WTC11 (cell line): Measurements from ENCODE around the gene MAMSTR. TPM values are rescaled to one million over a fixed set of nuclear protein-coding genes. Genes with fewer than 3 reads are reported as not detected.

Experiments
- ATAC-seq: fragments of 200-7000 bp; cut with Tn5 transposase; 2 replicates; pipeline ENCODE4 v1.10.0; 2021; ENCODE audit warnings: mild to moderate bottlenecking, moderate library complexity
- CTCF ChIA-PET: fragments of 300-600 bp; sonication (Branson Sonifier 250); formaldehyde crosslinking; loops from one replicate; lab custom pipeline; 2021; ENCODE audit warnings: antibody characterized with exemption; lab: Charles Lee
- POLR2A ChIA-PET: fragments of 350-600 bp; sonication (Branson Sonifier 250); formaldehyde crosslinking; loops from one replicate; lab custom pipeline; 2021; ENCODE audit warnings: antibody characterized with exemption; lab: Charles Lee
- DNase-seq: peaks from one replicate; pipeline ENCODE4 v3.0.0; 2021; ENCODE audit warnings: low spot score
- H3K27ac Mint-ChIP-seq: 2 replicates; pipeline ENCODE4 v1.8.0; 2021; ENCODE audit warnings: mixed read lengths
- H3K27me3 Mint-ChIP-seq: 2 replicates; pipeline ENCODE4 v1.8.0; 2021; ENCODE audit warnings: low read depth, mild to moderate bottlenecking, moderate library complexity, mixed read lengths
- H3K36me3 Mint-ChIP-seq: 2 replicates; pipeline ENCODE4 v1.8.0; 2021; ENCODE audit warnings: mixed read lengths
- H3K4me1 Mint-ChIP-seq: 2 replicates; pipeline ENCODE4 v1.8.0; 2022; ENCODE audit warnings: mixed read lengths
- H3K4me3 Mint-ChIP-seq: 2 replicates; pipeline ENCODE4 v1.8.0; 2021; ENCODE audit warnings: mild to moderate bottlenecking, moderate library complexity, mixed read lengths
- H3K9me3 Mint-ChIP-seq: 2 replicates; pipeline ENCODE4 v1.8.0; 2021; ENCODE audit warnings: mixed read lengths
- ARID4B ChIP-seq: sonication (generic); formaldehyde crosslinking; IDR thresholded peaks from 2 replicates; pipeline ENCODE4 v1.8.0; 2023; ENCODE audit warnings: missing genetic modification reagents, mild to moderate bottlenecking, borderline replicate concordance
- ATF3 ChIP-seq: sonication (generic); formaldehyde crosslinking; conservative IDR thresholded peaks from 2 replicates; pipeline ENCODE4 v1.8.1; 2022; ENCODE audit warnings: mild to moderate bottlenecking, missing genetic modification reagents
- ATF6 ChIP-seq: sonication (generic); formaldehyde crosslinking; IDR thresholded peaks from 2 replicates; pipeline ENCODE4 v1.8.1; 2023; ENCODE audit warnings: mild to moderate bottlenecking, missing genetic modification reagents
- ERG ChIP-seq: fragments of 250-450 bp; sonication (Bioruptor Pico); IDR thresholded peaks from 2 replicates; pipeline ENCODE4 v1.8.0; 2021; ENCODE audit warnings: mild to moderate bottlenecking
- ESRRA ChIP-seq: sonication (generic); formaldehyde crosslinking; IDR thresholded peaks from 2 replicates; pipeline ENCODE4 v1.8.1; 2022; ENCODE audit warnings: mild to moderate bottlenecking, missing genetic modification reagents, borderline replicate concordance
- GABPB1 ChIP-seq: sonication (generic); formaldehyde crosslinking; IDR thresholded peaks from 2 replicates; pipeline ENCODE4 v1.8.1; 2023; ENCODE audit warnings: mild to moderate bottlenecking, missing genetic modification reagents
- HMGXB4 ChIP-seq: sonication (generic); formaldehyde crosslinking; IDR thresholded peaks from 2 replicates; pipeline ENCODE4 v1.8.1; 2023; ENCODE audit warnings: mild to moderate bottlenecking, moderate library complexity, missing genetic modification reagents
- MAX ChIP-seq: sonication (generic); formaldehyde crosslinking; IDR thresholded peaks from 2 replicates; pipeline ENCODE4 v1.8.0; 2022; ENCODE audit warnings: mild to moderate bottlenecking, missing genetic modification reagents
- NFATC4 ChIP-seq: fragments of 250-450 bp; sonication (Bioruptor Pico); IDR thresholded peaks from 2 replicates; pipeline ENCODE4 v1.9.0; 2021; ENCODE audit warnings: mild to moderate bottlenecking
- NFYB ChIP-seq: sonication (generic); formaldehyde crosslinking; conservative IDR thresholded peaks from 2 replicates; pipeline ENCODE4 v1.8.0; 2022; ENCODE audit warnings: low read depth, missing genetic modification reagents
- PRRX2 ChIP-seq: fragments of 250-450 bp; sonication (Bioruptor Pico); IDR thresholded peaks from 2 replicates; pipeline ENCODE4 v1.8.0; 2021; ENCODE audit warnings: mild to moderate bottlenecking
- RORB ChIP-seq: fragments of 250-450 bp; sonication (Bioruptor Pico); IDR thresholded peaks from 2 replicates; pipeline ENCODE4 v1.9.0; 2021; ENCODE audit warnings: mild to moderate bottlenecking
- SMAD3 ChIP-seq: sonication (generic); formaldehyde crosslinking; IDR thresholded peaks from 2 replicates; pipeline ENCODE4 v1.8.0; 2022; ENCODE audit warnings: missing genetic modification reagents, mild to moderate bottlenecking, borderline replicate concordance
- SP1 ChIP-seq: sonication (generic); formaldehyde crosslinking; conservative IDR thresholded peaks from 2 replicates; pipeline ENCODE4 v1.8.1; 2022; ENCODE audit warnings: missing genetic modification reagents
- TEAD4 ChIP-seq: sonication (generic); formaldehyde crosslinking; IDR thresholded peaks from 2 replicates; pipeline ENCODE4 v1.8.0; 2022; ENCODE audit warnings: mild to moderate bottlenecking, missing genetic modification reagents
- USF2 ChIP-seq: sonication (generic); formaldehyde crosslinking; IDR thresholded peaks from 2 replicates; pipeline ENCODE4 v1.8.1; 2023; ENCODE audit warnings: mild to moderate bottlenecking, missing genetic modification reagents, moderate library complexity
- ZBTB21 ChIP-seq: sonication (generic); formaldehyde crosslinking; IDR thresholded peaks from 2 replicates; pipeline ENCODE4 v1.8.1; 2023; ENCODE audit warnings: mild to moderate bottlenecking, missing genetic modification reagents, borderline replicate concordance
- ZNF263 ChIP-seq: sonication (generic); formaldehyde crosslinking; IDR thresholded peaks from 2 replicates; pipeline ENCODE4 v1.8.1; 2022; ENCODE audit warnings: low read depth, mild to moderate bottlenecking, moderate library complexity, missing genetic modification reagents
- ZNF281 ChIP-seq: sonication (generic); formaldehyde crosslinking; IDR thresholded peaks from 2 replicates; pipeline ENCODE4 v1.8.0; 2023; ENCODE audit warnings: mild to moderate bottlenecking, missing genetic modification reagents
- ZNF317 ChIP-seq: sonication (generic); formaldehyde crosslinking; IDR thresholded peaks from 2 replicates; pipeline ENCODE4 v1.8.1; 2023; ENCODE audit warnings: low read depth, mild to moderate bottlenecking, moderate library complexity, missing genetic modification reagents, borderline replicate concordance
- ZNF416 ChIP-seq: fragments of 250-450 bp; sonication (Bioruptor Pico); IDR thresholded peaks from 2 replicates; pipeline ENCODE4 v1.9.0; 2021; ENCODE audit warnings: mild to moderate bottlenecking, inconsistent platforms
- ZNF423 ChIP-seq: fragments of 250-450 bp; sonication (Bioruptor Pico); IDR thresholded peaks from 2 replicates; pipeline ENCODE4 v2.1.2; 2022; ENCODE audit warnings: mild to moderate bottlenecking, moderate library complexity
- total RNA-seq: library from RNA; stranded (reverse); gene quantifications from 3 replicates; pipeline ENCODE4 v1.2.3, GENCODE V29; 2021

The MAMSTR gene
- total RNA-seq, 1 experiment from 2014 or later: 1.4 TPM

GRCh38 chr19:48702701-48703100 is 16.8 kb downstream of the MAMSTR start:
- ChIA-PET CTCF (interaction anchor here (0.5 kb wide), 1 partner anchor 213 kb away, joined by 3 read pairs; no protein-coding TSS in a partner anchor), POLR2A (no interaction called here)
- H3K36me3 Mint-ChIP-seq: peaks cover 32% of the 10 kb centered on the region
- H3K27me3 Mint-ChIP-seq: no peaks in the 10 kb centered on the region
- H3K27ac Mint-ChIP-seq: no peak overlapping the region
- H3K4me1 Mint-ChIP-seq: peaks cover 6% of the 10 kb centered on the region
- TF ChIP-seq SP1 (no peak), MAX (CRISPR knock-in tag) (no peak), ZNF281 (CRISPR knock-in tag) (no peak), ARID4B (CRISPR knock-in tag) (no peak), ERG (CRISPR knock-in tag) (no peak), NFATC4 (CRISPR knock-in tag) (no peak), NFYB (CRISPR knock-in tag) (no peak), USF2 (CRISPR knock-in tag) (no peak), ZNF416 (no peak), SMAD3 (no peak), ZNF263 (CRISPR knock-in tag) (no peak)
- H3K4me3 Mint-ChIP-seq: no peak overlapping the region
- no peaks in the 10 kb centered on the region; the same call in 1 of the 2 replicates for H3K9me3 Mint-ChIP-seq
- DNase-seq (no peak), ATAC-seq (no peak)

GRCh38 chr19:48698046-48698445 is 21.5 kb downstream of the MAMSTR start:
- CTCF ChIA-PET: interaction anchor here (1.0 to 1.6 kb wide), 2 partner anchors 15 to 22 kb away, joined by 4 read pairs; no protein-coding TSS in a partner anchor
- H3K9me3 Mint-ChIP-seq: no peaks in the 10 kb centered on the region
- POLR2A ChIA-PET: interaction anchor here (0.6 kb wide), 1 partner anchor 73 kb away, joined by 5 read pairs; no protein-coding TSS in a partner anchor
- no peak for DNase-seq
- no peaks in the 10 kb centered on the region for H3K27me3 Mint-ChIP-seq
- peaks cover 17% of the 10 kb centered on the region; the same call in 1 of the 2 replicates for H3K36me3 Mint-ChIP-seq
- H3K4me1 Mint-ChIP-seq: peaks cover 4% of the 10 kb centered on the region
- peak overlapping the region; percentile 97 for H3K4me3 Mint-ChIP-seq
- ATAC-seq: no peak
- H3K27ac Mint-ChIP-seq: no peak overlapping the region
- TF ChIP-seq PRRX2 (CRISPR knock-in tag) (no peak), RORB (CRISPR knock-in tag) (no peak), ATF3 (no peak), HMGXB4 (no peak), GABPB1 (CRISPR knock-in tag) (no peak), ESRRA (CRISPR knock-in tag) (no peak), ZNF317 (CRISPR knock-in tag) (no peak), ZBTB21 (CRISPR knock-in tag) (no peak), NFATC4 (CRISPR knock-in tag) (no peak), TEAD4 (CRISPR knock-in tag) (no peak), ZNF423 (CRISPR knock-in tag) (no peak), SP1 (no peak), ATF6 (CRISPR knock-in tag) (no peak)
